Psoas muscle (tissue), 8 donors: ENCODE data around the gene MGLL. TPM values are rescaled to one million over a fixed set of nuclear protein-coding genes. Genes with fewer than 3 reads are reported as not detected.
"Not testable (repeated sequence)": the region's sequence is repeated elsewhere in the genome, so short reads cannot be mapped to it uniquely, and the experiment has no call there.

ENCODE experiments used
- ATAC-seq, 4 donors: fragments of 200-7000 bp; cut with Tn5 transposase; one replicate each; pipeline ENCODE4 v1.9.1; 2020; ENCODE audit warnings: moderate library complexity in 3 of 4, mild to moderate bottlenecking in 2 of 4
- DNase-seq, 2 donors: peaks; one replicate each; pipeline ENCODE4 v3.0.0-alpha.2; 2020
- H3K27ac ChIP-seq: fragments of 200-600 bp; one replicate; pipeline ENCODE4 v1.8.0; 2022
- H3K27me3 ChIP-seq, 3 donors: fragments of 200-600 bp in 1 of 3; one replicate each; pipeline versions ENCODE4 v1.6.1 to v1.8.0; 2013 to 2022; ENCODE audit warnings: low read length in 2 of 3, mild to moderate bottlenecking in 2 of 3, moderate library complexity in 1 of 3; ENCODE audit not compliant: insufficient read depth in 3 of 3
- H3K36me3 ChIP-seq, 2 donors: fragments of 200-600 bp in 1 of 2; one replicate each; pipeline versions ENCODE4 v1.6.1 to v1.8.0; 2013 to 2022; ENCODE audit warnings: low read depth in 1 of 2, mild to moderate bottlenecking in 1 of 2, moderate library complexity in 1 of 2; ENCODE audit not compliant: insufficient read depth in 1 of 2
- H3K4me1 ChIP-seq: fragments of 200-600 bp; one replicate; pipeline ENCODE4 v1.8.0; 2022
- H3K4me3 ChIP-seq: fragments of 200-600 bp; one replicate; pipeline ENCODE4 v1.8.0; 2022; ENCODE audit warnings: mild to moderate bottlenecking
- H3K9me3 ChIP-seq: fragments of 200-600 bp; one replicate; pipeline ENCODE4 v1.8.0; 2022
- WGBS, 3 donors: extraction: QIAGEN DNeasy Blood & Tissue Kit; methylation state at CpG; one replicate each; pipeline versions ENCODE4 v1.1.6 to v1.1.7; 2013; 5-methylcytosine and 5-hydroxymethylcytosine counted together
- intact Hi-C, 2 donors: fragments of 100-400 bp; cut with DNase I; formaldehyde crosslinking; loops; one replicate each; pipeline versions ENCODE4 v1.11.0 to v1.14.2; 2022
- polyA plus RNA-seq, 3 donors: library from polyadenylated mRNA; stranded (reverse); fragments of 200-250 nt; gene quantifications; one replicate each; pipeline ENCODE4 v1.2.3, GENCODE V29; 2013
- total RNA-seq, 4 donors: library from RNA; stranded (reverse); fragmentation: NEBNext Ultra II Directional in 2 of 4; extraction: Animal tissue kit (Norgen Biotek cat#: 25700) in 2 of 4; gene quantifications; one replicate each; pipeline versions ENCODE4 v1.2.1 to v1.2.4, GENCODE V29; 2021 to 2023
- TF ChIP-seq, protein P1 (sequence below): fragments of 200-600 bp; IDR thresholded peaks from one replicate; pipeline ENCODE4 v1.8.0; 2022; ENCODE audit warnings: antibody characterized with exemption
- donor health status: healthy with polysubstance abuse.
- donor health status: DM: no; HTN: no; CAD: no; lungs with moderate emphysema.
- donor health status: Bipolar disorder and iron deficiency.
- donor health status: healthy.
- donor health status: DM: yes; HTN: yes; CAD: no.
- donor health status: DM: no; HTN: no; CAD: no.
- donor health status: DM: no; HTN: no; CAD: no.
- donor health status: DM: yes; HTN: yes; CAD: no.

Gene MGLL
- total and polyA plus RNA-seq, 7 donors, result 32.8 to 85.6 (median 63.0) TPM

DNA sequence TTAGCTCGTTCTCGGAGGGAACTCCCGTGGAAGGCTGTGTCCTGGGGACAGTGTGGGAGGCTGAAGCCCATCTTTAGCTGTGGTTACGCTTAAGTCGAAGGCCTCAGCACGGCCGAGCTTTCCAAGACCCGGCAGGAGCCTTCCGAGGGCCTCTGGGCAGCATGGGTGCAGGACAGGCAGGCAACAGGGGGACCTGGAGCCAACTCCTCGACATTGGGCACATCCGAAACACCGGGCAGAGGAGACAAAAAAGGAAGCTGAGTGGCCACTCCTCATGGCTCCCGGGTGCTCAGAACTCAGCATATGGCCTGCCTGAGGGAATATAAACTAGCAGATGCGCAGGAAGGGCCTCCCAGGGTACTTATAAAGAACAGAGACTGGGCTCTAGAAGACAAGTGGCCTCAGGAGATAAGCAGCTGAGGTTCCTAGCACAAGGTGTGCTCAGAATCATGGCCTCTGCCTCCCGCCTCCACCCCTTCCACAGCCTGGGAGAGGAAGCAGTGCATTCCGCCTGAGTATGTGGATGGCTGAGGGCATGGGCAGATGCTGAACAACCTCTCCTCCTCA, 115.4 kb downstream of the MGLL start:
- Histone ChIP-seq H3K36me3 (peaks cover 0 to 26% of the 10 kb centered on the region in 2 donors), H3K4me3 (no peak overlapping the region), H3K4me1 (peaks cover 34% of the 10 kb centered on the region), H3K9me3 (peaks cover 5% of the 10 kb centered on the region), H3K27ac (peak overlapping the region; percentile 39), H3K27me3 (no peaks in the 10 kb centered on the region)
- TF ChIP-seq, protein P1, sequence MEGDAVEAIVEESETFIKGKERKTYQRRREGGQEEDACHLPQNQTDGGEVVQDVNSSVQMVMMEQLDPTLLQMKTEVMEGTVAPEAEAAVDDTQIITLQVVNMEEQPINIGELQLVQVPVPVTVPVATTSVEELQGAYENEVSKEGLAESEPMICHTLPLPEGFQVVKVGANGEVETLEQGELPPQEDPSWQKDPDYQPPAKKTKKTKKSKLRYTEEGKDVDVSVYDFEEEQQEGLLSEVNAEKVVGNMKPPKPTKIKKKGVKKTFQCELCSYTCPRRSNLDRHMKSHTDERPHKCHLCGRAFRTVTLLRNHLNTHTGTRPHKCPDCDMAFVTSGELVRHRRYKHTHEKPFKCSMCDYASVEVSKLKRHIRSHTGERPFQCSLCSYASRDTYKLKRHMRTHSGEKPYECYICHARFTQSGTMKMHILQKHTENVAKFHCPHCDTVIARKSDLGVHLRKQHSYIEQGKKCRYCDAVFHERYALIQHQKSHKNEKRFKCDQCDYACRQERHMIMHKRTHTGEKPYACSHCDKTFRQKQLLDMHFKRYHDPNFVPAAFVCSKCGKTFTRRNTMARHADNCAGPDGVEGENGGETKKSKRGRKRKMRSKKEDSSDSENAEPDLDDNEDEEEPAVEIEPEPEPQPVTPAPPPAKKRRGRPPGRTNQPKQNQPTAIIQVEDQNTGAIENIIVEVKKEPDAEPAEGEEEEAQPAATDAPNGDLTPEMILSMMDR, result no peak
- DNase-seq (no peak), ATAC-seq (no peak)
- 66 to 77% (median 67%) methylated on average over 16 of the region's 16 CpGs for WGBS, 3 donors
- intact Hi-C loops, result no loop called here

DNA sequence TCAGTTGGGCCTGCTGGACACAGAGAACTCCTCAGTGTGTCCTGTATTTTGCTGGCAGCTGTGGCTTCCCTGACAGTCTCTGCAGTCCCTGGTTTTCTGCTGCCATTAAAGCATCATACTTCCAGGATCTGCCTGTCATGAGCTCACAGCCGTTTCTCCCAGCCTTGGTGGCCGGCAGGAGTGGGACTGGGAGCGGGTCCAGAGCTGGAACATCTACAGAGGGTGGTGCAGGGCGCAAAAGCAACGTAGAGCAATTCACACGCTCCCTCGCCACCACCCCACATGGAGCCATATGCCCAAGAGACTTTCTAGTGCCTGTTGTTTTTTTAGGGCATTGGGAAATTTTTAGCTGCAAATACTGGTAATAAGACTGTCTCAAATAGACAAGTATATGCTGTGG, 116.0 kb downstream of the MGLL start:
- TF ChIP-seq, protein P1, result no peak
- Histone ChIP-seq H3K4me1 (peaks cover 34% of the 10 kb centered on the region), H3K27ac (peak overlapping the region; percentile 39), H3K9me3 (peaks cover 5% of the 10 kb centered on the region), H3K27me3 (no peaks in the 10 kb centered on the region), H3K4me3 (no peak overlapping the region), H3K36me3 (peaks cover 0 to 26% of the 10 kb centered on the region in 2 donors)
- ATAC-seq, result peak in 2 of 4 donors; percentile 30 to 39
- WGBS, 3 donors, result 58 to 63% (median 59%) methylated on average over 7 of the region's 7 CpGs
- intact Hi-C loops, result no loop called here
- DNase-seq, result peak in 1 of 2 donors; percentile 82

DNA sequence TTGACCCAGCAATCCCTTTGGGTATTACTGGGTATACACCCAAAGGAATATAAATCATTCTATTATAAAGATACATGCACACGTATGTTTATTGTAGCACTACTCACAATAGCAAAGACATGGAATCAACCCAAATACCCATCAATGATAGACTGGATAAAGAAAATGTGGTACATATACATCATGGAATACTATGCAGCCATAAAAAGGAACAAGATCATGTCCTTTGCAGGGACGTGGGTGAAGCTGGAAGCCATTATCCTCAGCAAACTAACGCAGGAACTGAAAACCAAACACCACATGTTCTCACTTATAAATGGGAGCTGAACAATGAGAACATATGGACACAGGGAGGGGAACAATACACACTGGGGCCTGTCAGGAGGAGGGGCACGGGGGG, 117.5 kb downstream of the MGLL start:
- Histone ChIP-seq H3K36me3 (peaks cover 0 to 20% of the 10 kb centered on the region in 2 donors), H3K4me1 (peaks cover 31% of the 10 kb centered on the region)
- DNase-seq, intact Hi-C loops, H3K27ac ChIP-seq, H3K9me3 ChIP-seq, ATAC-seq, H3K27me3 ChIP-seq, H3K4me3 ChIP-seq: not testable (repeated sequence)
- 87 to 93% (median 90%) methylated on average over 4 of the region's 4 CpGs for WGBS, 3 donors

DNA sequence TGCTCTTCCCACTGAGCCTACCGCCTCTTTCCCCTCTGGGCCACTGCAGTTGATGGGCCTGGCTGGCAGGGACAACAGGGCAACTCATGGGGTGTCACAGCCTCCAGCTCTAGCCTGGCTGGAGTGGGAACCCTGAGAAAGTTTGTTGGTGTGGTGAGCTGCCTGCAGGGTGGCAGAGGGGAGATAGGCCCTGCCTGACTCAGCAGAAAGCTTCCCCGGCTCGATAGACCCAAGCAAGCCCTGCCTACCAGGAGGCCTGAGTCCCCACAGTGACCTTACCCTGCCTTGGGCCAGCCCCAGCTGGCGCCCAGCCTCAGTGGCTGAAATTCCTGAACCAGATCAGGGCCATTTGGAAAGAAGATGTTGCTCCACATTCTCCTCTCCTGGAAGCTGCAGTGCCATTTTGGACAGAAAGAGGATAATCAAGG, 120.2 kb downstream of the MGLL start:
- Histone ChIP-seq H3K4me1 (peaks cover 53% of the 10 kb centered on the region), H3K27ac (peak overlapping the region; percentile 94), H3K9me3 (peaks cover 5% of the 10 kb centered on the region), H3K27me3 (no peaks in the 10 kb centered on the region), H3K4me3 (no peak overlapping the region), H3K36me3 (peaks cover 0 to 11% of the 10 kb centered on the region in 2 donors)
- 21 to 25% (median 24%) methylated on average over 4 of the region's 4 CpGs for WGBS, 3 donors
- ATAC-seq (peak in 2 of 4 donors; percentile 22 to 27), DNase-seq (peak; percentile 78 to 80)
- TF ChIP-seq, protein P1, result no peak
- intact Hi-C loops, result no loop called here

DNA sequence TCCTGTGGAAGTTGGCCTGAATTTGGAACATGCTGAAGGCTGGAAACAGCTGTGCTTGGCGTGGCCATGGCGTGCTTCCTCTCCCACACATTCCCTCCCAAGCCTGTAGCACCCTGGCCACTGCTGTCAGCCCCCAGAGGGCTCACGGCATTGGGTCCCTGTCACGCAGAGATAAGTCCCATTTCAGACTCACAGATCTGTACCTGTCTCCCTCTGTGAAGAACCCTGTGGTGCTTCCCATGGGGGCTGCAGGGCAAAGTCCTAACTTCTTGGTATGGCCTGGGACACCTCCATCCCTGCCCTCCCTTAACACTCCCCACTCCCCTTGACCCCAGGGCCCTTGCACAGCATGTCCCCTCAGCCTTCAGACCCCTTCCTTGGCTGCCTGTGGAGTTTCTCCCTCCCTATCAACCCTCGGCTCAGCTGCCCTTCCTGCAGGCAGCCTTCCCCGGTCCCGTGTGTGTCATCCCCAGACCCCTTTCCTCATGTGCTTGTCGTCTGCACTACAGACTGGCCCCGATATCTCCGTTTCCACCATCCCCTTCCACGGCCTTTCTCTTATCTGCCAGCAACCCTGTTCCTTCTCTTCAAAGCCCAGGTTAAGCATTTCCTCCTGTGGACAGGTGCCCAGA, 120.9 kb downstream of the MGLL start:
- TF ChIP-seq, protein P1, result no peak
- WGBS, 3 donors, result 49 to 67% (median 54%) methylated on average over 11 of the region's 11 CpGs
- DNase-seq (peak in 1 of 2 donors; percentile 62), ATAC-seq (no peak)
- Histone ChIP-seq H3K27ac (peak overlapping the region; percentile 94), H3K9me3 (peaks cover 5% of the 10 kb centered on the region), H3K4me3 (no peak overlapping the region), H3K4me1 (peaks cover 58% of the 10 kb centered on the region), H3K27me3 (no peaks in the 10 kb centered on the region), H3K36me3 (peaks cover 0 to 6% of the 10 kb centered on the region in 2 donors)
- intact Hi-C loops, result no loop called here
